Mesenchymal stem cell (in vitro differentiated cells and primary cell): ENCODE measurements around the gene METTL9.
"Not testable (repeated sequence)": the region's sequence is repeated elsewhere in the genome, so short reads cannot be mapped to it uniquely, and the experiment has no call there.

ENCODE experiments used
- DNase-seq: peaks from one replicate; pipeline ENCODE4 v3.0.0-alpha.2; 2013
- H2AFZ ChIP-seq: one replicate; pipeline ENCODE4 v1.6.1; 2013; ENCODE audit warnings: low read depth, mild to moderate bottlenecking, control low read depth, inconsistent platforms, low read length, moderate library complexity
- H2AK5ac ChIP-seq: 2 replicates; pipeline ENCODE4 v1.6.1; 2013; ENCODE audit warnings: low read length, moderate library complexity, mild to moderate bottlenecking, inconsistent platforms; ENCODE audit not compliant: severe bottlenecking
- H2BK120ac ChIP-seq: one replicate; pipeline ENCODE4 v1.6.1; 2013; ENCODE audit warnings: low read depth, mild to moderate bottlenecking, inconsistent platforms, low read length, moderate library complexity
- H2BK12ac ChIP-seq, 2 experiments: one replicate each; pipeline ENCODE4 v1.6.1; 2013; ENCODE audit warnings: inconsistent platforms in 2 of 2, low read length in 2 of 2, mild to moderate bottlenecking in 2 of 2, moderate library complexity in 2 of 2, control low read depth in 1 of 2
- H2BK15ac ChIP-seq: one replicate; pipeline ENCODE4 v1.6.1; 2013; ENCODE audit warnings: mild to moderate bottlenecking, low read depth, inconsistent platforms; ENCODE audit not compliant: poor library complexity, severe bottlenecking
- H2BK5ac ChIP-seq: 2 replicates; pipeline ENCODE4 v1.6.1; 2013; ENCODE audit warnings: low read depth, mild to moderate bottlenecking, low read length, control low read depth, inconsistent platforms; ENCODE audit not compliant: poor library complexity, severe bottlenecking
- H3K14ac ChIP-seq, 2 experiments: one replicate each; pipeline ENCODE4 v1.6.1; 2013; ENCODE audit warnings: inconsistent platforms in 2 of 2, low read length in 2 of 2, control low read depth in 1 of 2, mild to moderate bottlenecking in 1 of 2, moderate library complexity in 1 of 2
- H3K18ac ChIP-seq, 2 experiments: one replicate each; pipeline ENCODE4 v1.6.1; 2013; ENCODE audit warnings: inconsistent platforms in 2 of 2, low read length in 2 of 2, control low read depth in 1 of 2, low read depth in 1 of 2, mild to moderate bottlenecking in 1 of 2
- H3K23ac ChIP-seq, 2 experiments: one replicate each; pipeline ENCODE4 v1.6.1; 2013; ENCODE audit warnings: inconsistent platforms in 2 of 2, low read length in 2 of 2, mild to moderate bottlenecking in 2 of 2, moderate library complexity in 2 of 2, control low read depth in 1 of 2
- H3K27ac ChIP-seq: 2 replicates; pipeline ENCODE4 v1.5.1; 2013; ENCODE audit warnings: mild to moderate bottlenecking, moderate library complexity, low read length, control low read depth, inconsistent platforms; ENCODE audit not compliant: poor library complexity, severe bottlenecking
- H3K27me3 ChIP-seq, 2 experiments: 2 replicates each; pipeline versions ENCODE4 v1.6.1 to v1.7.0; 2013; ENCODE audit warnings: low read length in 2 of 2, mild to moderate bottlenecking in 2 of 2, moderate library complexity in 2 of 2, control low read depth in 1 of 2, inconsistent platforms in 1 of 2; ENCODE audit not compliant: control insufficient read depth in 1 of 2, insufficient read depth in 1 of 2
- H3K36me3 ChIP-seq, 2 experiments: 2 replicates each; pipeline versions ENCODE4 v1.6.1 to v1.7.0; 2013; ENCODE audit warnings: low read length in 2 of 2, control low read depth in 1 of 2, inconsistent platforms in 1 of 2, low read depth in 1 of 2, mild to moderate bottlenecking in 1 of 2; ENCODE audit not compliant: insufficient read depth in 2 of 2, control insufficient read depth in 1 of 2
- H3K4ac ChIP-seq, 2 experiments: one replicate each; pipeline ENCODE4 v1.6.1; 2013; ENCODE audit warnings: inconsistent platforms in 2 of 2, low read length in 2 of 2, mild to moderate bottlenecking in 2 of 2, moderate library complexity in 2 of 2, control low read depth in 1 of 2, low read depth in 1 of 2
- H3K4me1 ChIP-seq: 2 replicates; pipeline ENCODE4 v1.6.1; 2013; ENCODE audit warnings: low read depth, low read length, control low read depth; ENCODE audit not compliant: control insufficient read depth, insufficient read depth
- H3K4me2 ChIP-seq: 2 replicates; pipeline ENCODE4 v1.6.1; 2013; ENCODE audit warnings: low read length, mild to moderate bottlenecking, inconsistent platforms; ENCODE audit not compliant: poor library complexity, severe bottlenecking
- H3K4me3 ChIP-seq, 2 experiments: 2 replicates each; pipeline versions ENCODE4 v1.5.1 to v1.7.0; 2013; ENCODE audit warnings: low read length in 2 of 2, mild to moderate bottlenecking in 2 of 2, control low read depth in 1 of 2, low read depth in 1 of 2; ENCODE audit not compliant: insufficient read depth in 1 of 2
- H3K79me1 ChIP-seq: replicated peaks from 2 replicates; pipeline ENCODE4 v1.6.1; 2013; ENCODE audit warnings: mild to moderate bottlenecking, control low read depth, low read length, inconsistent platforms; ENCODE audit not compliant: poor library complexity, severe bottlenecking
- H3K9ac ChIP-seq: 2 replicates; pipeline ENCODE4 v1.7.0; 2013; ENCODE audit warnings: mild to moderate bottlenecking, low read length, moderate library complexity
- H3K9me3 ChIP-seq: 2 replicates; pipeline ENCODE4 v1.7.0; 2013; ENCODE audit warnings: mild to moderate bottlenecking, low read length; ENCODE audit not compliant: control insufficient read depth
- H4K8ac ChIP-seq: one replicate; pipeline ENCODE4 v1.6.1; 2013; ENCODE audit warnings: inconsistent platforms, mild to moderate bottlenecking, low read length, moderate library complexity
- H4K91ac ChIP-seq: one replicate; pipeline ENCODE4 v1.6.1; 2013; ENCODE audit warnings: mild to moderate bottlenecking, low read length, inconsistent platforms
- WGBS: methylation state at CpG from one replicate; pipeline ENCODE4 v1.1.7; 2013; ENCODE audit warnings: mixed read lengths; 5-methylcytosine and 5-hydroxymethylcytosine counted together

Gene METTL9

DNA sequence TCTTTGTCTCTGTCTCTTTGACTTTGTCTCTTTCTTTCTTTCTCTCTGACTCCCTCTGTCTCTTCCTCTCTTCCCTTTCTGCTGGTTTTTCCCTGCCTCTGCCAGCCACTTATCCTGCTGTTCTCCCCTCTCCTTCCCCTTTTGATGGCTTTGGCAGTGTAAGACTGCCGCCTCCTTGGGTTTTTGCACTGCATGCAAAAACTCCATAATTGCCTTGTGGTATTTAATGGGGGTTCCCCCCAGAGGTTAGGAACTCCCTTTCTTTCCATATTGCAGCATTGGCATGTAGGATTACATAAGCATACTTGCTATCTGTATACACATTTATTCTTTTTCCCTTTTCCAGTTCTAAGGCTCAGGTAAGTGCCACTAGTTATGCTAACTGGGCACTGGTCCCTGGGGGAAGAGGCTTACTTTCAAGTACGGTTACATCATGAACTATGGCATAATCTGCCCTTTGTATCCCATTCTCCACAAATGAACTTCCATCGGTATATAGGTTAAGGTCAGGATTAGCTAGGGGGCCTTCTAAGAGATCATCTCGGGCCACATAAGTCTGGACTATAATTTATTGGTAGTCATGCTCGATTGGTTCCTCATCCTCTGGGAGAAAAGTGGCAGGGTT, 32.7 kb downstream of the METTL9 start:
- not testable (repeated sequence) for H3K4me1 ChIP-seq, H2BK12ac ChIP-seq, H3K27me3 ChIP-seq, H4K91ac ChIP-seq, H3K4ac ChIP-seq, H2BK5ac ChIP-seq, H3K14ac ChIP-seq, H2BK15ac ChIP-seq, H3K4me2 ChIP-seq, H3K27ac ChIP-seq, H3K4me3 ChIP-seq, H3K9me3 ChIP-seq, H2AFZ ChIP-seq, H3K18ac ChIP-seq, H4K8ac ChIP-seq, H3K9ac ChIP-seq, DNase-seq, H3K23ac ChIP-seq, H2BK120ac ChIP-seq, H2AK5ac ChIP-seq
- Histone ChIP-seq H3K36me3 (peaks cover 26 to 63% of the 10 kb centered on the region in 2 experiments), H3K79me1 (peaks cover 42% of the 10 kb centered on the region)
- WGBS, result 96% methylated on average over 4 of the region's 5 CpGs

DNA sequence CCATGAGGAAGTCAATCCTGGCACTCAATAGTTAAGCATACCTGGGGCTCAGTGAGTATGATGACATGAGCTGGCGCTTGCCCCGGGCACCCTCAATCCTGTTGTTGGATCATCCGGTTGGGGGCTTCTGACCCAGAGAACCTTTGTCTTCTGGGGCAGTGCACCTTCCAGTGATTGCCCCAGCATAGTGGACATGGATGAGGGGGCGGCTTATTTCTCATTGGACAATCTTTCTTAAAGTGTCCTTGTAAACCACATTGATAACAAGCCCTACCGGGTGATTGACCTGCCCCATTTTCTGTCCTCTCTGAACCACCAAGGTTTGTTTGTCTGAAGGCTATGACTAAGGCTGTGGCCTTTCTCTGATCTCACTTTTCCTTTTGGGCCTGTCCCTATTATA, 34.8 kb downstream of the METTL9 start:
- no peak for DNase-seq
- no peak overlapping the region for H3K14ac ChIP-seq
- no peak overlapping the region for H2BK5ac ChIP-seq
- H2AFZ ChIP-seq, result no peak overlapping the region
- no peak overlapping the region for H4K91ac ChIP-seq
- H3K27me3 ChIP-seq, result no peaks in the 10 kb centered on the region
- H2BK15ac ChIP-seq, result no peak overlapping the region
- no peak overlapping the region for H3K23ac ChIP-seq
- H2BK12ac ChIP-seq, result no peak overlapping the region
- no peak overlapping the region for H3K27ac ChIP-seq
- H2BK120ac ChIP-seq, result no peak overlapping the region
- WGBS, result 96% methylated on average over 5 of the region's 5 CpGs
- no peak overlapping the region for H2AK5ac ChIP-seq
- H3K79me1 ChIP-seq, result peaks cover 45% of the 10 kb centered on the region
- no peak overlapping the region for H3K4me2 ChIP-seq
- no peak overlapping the region for H3K4ac ChIP-seq
- peaks cover 31 to 59% of the 10 kb centered on the region in 2 experiments for H3K36me3 ChIP-seq
- H3K18ac ChIP-seq, result no peak overlapping the region
- H3K9ac ChIP-seq, result no peak overlapping the region
- no peak overlapping the region for H4K8ac ChIP-seq
- no peaks in the 10 kb centered on the region for H3K9me3 ChIP-seq
- H3K4me1 ChIP-seq, result peaks cover 6% of the 10 kb centered on the region
- H3K4me3 ChIP-seq, result no peak overlapping the region

DNA sequence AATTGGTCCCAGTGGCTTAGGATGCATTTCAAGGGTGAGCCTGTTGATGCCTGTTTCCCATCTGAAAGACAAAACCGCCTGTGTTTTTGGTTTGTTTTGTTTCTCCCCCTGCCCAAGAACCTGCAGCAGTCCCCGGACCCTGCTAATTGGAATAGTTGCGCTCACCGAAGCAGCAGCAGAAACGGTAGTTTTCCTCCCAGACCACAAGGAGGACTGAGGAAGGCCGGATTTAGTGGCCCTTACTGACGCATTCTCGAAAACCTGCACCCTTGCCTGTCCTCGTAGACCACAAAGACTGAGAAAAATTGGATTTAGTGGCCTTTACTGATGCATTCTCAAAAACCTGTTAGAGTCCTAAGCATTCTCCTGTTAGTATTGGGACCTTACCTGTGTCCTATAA, 36.3 kb downstream of the METTL9 start:
- not testable (repeated sequence) for H3K4me1 ChIP-seq, H2BK120ac ChIP-seq, H3K4ac ChIP-seq, H4K91ac ChIP-seq, H3K18ac ChIP-seq, H3K27me3 ChIP-seq, H3K4me2 ChIP-seq, DNase-seq, H3K14ac ChIP-seq, H3K23ac ChIP-seq, H3K27ac ChIP-seq, H2BK5ac ChIP-seq, H2BK12ac ChIP-seq, H3K9ac ChIP-seq, H2AK5ac ChIP-seq, H4K8ac ChIP-seq, H2BK15ac ChIP-seq, H3K4me3 ChIP-seq, H3K9me3 ChIP-seq, H2AFZ ChIP-seq
- Histone ChIP-seq H3K36me3 (peaks cover 18 to 45% of the 10 kb centered on the region in 2 experiments), H3K79me1 (peaks cover 35% of the 10 kb centered on the region)
- WGBS, result 96% methylated on average over 9 of the region's 9 CpGs

DNA sequence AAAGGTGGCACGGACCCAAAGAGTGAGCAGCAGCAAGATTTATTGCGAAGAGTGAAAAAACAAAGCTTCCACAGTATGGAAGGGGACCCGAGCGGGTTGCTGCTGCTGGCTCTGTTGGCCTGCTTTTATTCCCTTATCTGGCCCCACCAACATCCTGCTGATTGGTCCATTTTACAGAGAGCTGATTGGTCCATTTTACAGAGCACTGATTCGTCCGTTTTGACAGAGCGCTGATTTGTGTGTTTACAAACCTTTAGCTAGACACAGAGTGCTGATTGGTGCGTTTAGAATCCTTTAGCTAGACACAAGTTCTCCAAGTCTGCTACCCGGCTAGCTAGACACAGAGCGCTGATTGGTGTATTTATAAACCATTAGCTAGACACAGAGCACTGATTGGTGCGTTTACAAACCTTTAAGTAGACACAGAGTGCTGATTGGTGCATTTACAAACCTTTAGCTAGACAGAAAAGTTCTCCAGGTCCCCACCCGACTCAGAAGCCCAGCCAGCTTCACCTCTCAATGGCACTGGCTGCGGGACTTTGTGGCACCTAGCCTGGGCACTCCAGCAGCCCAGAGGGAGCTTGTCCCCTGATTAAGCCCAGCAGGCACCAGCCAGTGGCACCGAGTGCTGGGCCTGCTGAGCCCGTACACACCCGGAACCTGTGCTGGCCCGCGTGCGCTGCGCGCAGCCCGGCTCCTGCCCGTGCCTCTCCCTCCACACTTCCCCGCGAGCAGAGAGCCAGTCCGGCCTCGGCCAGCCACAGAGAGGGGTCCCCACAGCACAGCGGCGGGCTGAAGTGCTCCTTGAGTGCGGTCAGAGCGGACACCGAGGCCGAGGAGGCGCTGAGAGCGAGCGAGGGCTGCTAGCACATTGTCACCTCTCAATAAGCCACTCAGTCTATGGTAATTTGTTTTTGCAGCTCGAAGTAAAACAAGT, 37.9 kb downstream of the METTL9 start:
- Histone ChIP-seq H3K79me1 (peaks cover 33% of the 10 kb centered on the region), H2BK15ac (no peak overlapping the region), H3K4me2 (no peak overlapping the region), H3K27ac (no peak overlapping the region), H3K4ac (peak overlapping the region; percentile 64 to 75), H3K4me1 (peaks cover 3% of the 10 kb centered on the region), H4K91ac (peak overlapping the region; percentile 86), H2BK5ac (no peak overlapping the region), H2BK12ac (peak overlapping the region; percentile 39 to 78), H3K4me3 (no peak overlapping the region), H2BK120ac (peak overlapping the region; percentile 61), H3K27me3 (no peaks in the 10 kb centered on the region), H3K9me3 (no peaks in the 10 kb centered on the region), H2AFZ (no peak overlapping the region), H4K8ac (peak overlapping the region; percentile 85), H3K14ac (no peak overlapping the region), H3K23ac (peak overlapping the region in 1 of 2 experiments; percentile 69), H3K9ac (no peak overlapping the region), H3K36me3 (peaks cover 16 to 34% of the 10 kb centered on the region in 2 experiments), H3K18ac (peak overlapping the region; percentile 33 to 76), H2AK5ac (no peak overlapping the region)
- WGBS, result 97% methylated on average over 34 of the region's 37 CpGs
- DNase-seq, result no peak
